NCI-H2107 treated with DMSO at 0.1 percent for 48 hours (cell line): Measurements from ENCODE around the gene RPN2.
"Not testable (repeated sequence)": the region's sequence is repeated elsewhere in the genome, so short reads cannot be mapped to it uniquely, and the experiment has no call there.

Source experiments
- DNase-seq: peaks from one replicate; lab custom pipeline; 2025; ENCODE audit not compliant: unreplicated experiment; lab: John Stamatoyannopoulos, UW

RPN2 gene

DNA sequence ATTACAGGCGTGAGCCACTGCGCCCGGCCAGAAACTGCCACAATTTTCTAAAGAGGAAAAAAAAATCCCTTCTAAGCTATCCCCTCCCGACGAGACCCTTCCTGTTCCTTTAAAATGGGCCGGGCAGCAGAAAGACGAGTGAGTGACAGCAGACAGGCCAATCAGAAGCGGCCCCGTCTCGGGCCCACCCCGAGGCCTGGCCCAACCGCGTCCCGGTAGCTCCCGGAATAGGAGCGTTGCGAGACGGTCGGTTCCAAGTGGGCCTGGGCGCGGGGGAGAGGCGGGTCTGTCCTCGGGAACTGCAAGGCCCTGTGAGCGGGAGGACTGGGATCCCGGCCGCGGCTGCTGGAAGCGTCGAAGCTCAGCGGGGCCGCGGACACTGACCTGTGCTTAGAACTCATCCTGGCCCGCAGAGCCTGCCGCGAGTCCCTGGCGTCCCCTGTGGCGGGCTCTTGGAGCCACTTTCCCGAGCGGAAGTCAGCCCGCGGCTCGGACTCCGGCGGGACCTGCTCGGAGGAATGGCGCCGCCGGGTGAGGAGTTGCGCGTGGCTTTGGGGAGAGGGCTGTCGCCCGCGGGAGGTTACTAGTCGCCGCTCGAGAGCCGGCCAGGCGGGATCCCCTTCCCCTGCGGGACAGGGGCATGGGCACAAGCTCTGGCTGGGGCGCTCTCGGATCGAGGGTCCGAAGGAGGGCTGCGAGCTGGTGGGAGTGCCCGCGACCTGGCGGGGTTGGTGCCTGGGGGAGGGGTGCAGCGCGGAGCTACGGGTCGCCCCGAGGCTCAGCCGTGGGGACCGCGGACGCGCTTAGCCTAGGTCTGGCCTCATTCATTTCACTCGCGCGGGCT, at the start of gene RPN2, which contains the start of gene MROH8:
TSS of gene RPN2 (plus strand) at position 492 of the 844 bp plus-strand sequence. CDS start at position 519, 27 bp downstream.
TSS of gene MROH8 (minus strand) at position 710 of the 844 bp plus-strand sequence.
- DNase-seq, result peak; percentile 85

DNA sequence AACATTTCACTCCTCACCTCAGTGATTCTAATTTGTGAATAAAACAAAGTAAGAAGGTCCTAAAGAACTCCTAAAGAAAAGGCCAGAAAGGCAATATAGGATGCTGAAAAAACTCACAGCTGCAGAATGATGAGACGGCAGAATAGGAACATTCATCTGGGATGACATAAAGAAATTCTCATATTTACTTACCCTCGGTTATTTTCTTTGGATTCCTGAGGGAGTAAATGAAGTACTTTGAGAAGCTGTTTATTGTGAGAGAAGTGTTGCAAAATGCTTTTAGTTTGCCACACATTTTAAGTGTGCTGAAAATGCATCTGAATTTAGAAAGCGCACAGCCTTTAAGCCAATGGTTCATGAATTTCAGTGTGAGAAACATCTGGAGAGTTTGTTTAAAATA, 47.6 kb upstream of the RPN2 start:
- DNase-seq, result no peak

DNA sequence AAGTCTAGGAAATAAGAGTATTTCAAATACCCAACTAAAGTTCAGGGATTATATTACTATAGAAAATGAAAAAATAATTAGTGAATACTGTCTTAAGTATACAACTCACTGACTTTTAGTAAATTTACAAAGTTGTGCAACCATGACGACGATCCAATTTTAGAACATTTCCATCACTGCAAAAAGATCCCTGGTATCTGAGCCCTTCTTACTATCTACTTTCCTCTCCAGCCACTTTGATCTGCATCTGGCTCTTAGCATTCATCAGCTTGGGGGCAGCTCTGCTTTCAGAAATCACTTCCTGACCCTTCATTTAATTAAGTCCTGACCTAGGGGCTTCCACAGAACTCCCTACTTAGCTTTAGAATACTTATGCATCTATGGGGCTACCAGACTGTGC, 45.2 kb upstream of the RPN2 start:
- no peak for DNase-seq

DNA sequence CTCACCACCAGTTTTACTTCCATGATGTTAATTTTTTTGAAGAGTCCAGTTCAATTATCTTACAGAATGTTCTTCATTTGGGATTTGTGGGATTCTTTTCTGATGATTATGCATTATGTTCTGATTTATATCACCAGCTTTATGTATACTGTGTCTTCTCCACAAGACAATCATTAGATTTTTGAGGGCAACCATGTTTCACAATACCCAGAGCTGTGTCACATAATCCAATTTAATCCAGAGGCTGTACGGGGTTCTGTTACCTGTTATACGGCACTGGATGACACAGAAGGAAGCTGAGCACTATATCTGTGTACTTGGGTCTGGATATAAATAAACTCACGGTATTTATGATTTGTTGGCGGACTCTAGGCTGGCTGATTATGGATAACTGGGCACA, 41.6 kb upstream of the RPN2 start:
- no peak for DNase-seq

DNA sequence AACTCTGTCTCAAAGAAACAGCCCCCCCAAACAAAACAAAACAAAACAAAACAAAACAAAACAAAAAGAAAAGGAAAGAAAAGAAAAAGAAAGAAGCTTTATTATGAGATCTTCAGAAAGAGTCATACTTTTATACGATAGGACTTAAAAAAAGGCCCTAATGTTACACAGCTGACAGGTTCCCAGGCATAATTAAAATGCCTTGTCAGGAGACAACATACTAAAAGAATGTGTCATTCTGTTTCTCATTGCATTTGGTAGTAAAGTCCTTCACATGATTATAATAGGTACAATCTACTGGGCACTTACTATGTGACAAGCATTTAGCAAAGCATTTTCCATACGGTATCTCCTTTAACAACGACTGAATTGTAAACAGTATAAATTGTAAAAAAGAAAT, 36.4 kb upstream of the RPN2 start:
- DNase-seq, result no peak

DNA sequence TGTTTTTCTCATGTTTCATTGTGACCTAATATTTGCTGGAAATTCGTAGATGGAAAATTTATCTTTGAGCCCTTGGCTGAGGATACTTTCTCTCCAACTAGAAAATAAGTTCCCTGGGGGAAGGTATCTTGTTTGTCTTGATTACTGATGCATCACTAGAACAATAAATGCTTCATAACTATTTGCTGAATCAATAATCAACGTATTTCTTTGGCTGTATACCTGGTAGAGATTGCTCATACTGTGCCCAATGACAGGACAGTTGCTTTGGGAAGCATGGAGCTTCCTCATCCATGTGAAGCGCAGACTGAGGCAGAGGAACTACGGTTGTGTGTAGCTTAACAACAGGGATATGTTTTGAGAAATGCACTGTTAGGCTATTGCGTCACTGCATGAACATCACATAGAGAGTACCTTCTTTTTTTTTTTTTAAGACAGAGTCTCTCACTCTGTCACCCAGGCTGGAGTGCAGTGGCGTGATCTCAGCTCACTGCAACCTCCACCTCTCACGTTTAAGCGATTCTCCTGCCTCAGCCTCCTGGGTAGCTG, 34.2 kb upstream of the RPN2 start:
- no peak for DNase-seq

DNA sequence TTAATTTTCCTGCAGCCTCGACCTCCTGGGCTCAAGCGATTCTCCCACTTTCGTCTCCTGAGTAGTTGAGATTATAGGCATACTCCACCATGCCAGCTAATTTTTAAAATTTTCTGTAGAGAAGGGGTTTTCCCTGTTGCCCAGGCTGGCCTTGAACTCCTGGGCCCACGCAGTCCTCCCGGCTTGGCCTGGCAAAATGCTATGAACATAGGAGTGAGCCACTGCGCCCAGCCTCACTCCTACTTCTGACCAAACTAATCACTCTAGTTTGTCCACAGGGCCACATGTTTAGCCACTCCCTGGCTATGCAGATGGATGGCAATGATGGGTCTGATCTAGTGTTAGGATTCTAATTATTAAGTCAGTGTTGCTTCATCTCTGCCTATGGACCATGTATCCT, 31.9 kb upstream of the RPN2 start:
- no peak for DNase-seq

DNA sequence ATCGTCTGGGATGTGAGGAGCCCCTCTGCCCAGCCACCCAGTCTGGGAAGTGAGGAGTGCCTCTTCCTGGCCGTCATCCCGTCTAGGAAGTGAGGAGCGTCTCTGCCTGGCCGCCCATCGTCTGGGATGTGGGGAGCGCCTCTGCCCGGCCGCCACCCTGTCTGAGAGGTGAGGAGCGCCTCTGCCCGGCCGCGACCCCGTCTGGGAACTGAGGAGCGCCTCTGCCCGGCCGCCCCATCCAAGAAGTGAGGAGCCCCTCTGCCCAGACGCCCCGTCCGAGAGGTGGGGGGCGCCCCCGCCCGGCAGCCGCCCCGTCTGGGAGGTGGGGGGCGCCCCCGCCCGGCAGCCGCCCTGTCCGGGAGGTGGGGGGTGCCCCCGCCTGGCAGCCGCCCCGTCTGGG, 28.3 kb upstream of the RPN2 start:
- not testable (repeated sequence) for DNase-seq

DNA sequence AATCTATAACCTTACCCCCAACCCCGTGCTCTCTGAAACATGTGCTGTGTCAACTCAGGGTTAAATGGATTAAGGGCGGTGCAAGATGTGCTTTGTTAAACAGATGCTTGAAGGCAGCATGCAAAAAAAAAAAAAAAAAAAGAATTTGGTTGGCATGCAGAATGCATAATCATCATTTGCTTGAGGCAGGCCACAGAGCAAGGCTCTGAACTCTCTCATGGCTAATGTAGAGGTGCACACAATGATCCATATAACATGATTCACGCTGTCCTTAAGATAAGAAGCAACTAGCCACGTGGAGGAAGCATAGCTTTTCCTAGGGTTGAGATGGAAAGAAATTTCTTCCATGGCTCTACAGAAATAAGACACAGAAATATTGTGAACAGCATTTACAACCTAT, 27.6 kb upstream of the RPN2 start:
- DNase-seq, result no peak

DNA sequence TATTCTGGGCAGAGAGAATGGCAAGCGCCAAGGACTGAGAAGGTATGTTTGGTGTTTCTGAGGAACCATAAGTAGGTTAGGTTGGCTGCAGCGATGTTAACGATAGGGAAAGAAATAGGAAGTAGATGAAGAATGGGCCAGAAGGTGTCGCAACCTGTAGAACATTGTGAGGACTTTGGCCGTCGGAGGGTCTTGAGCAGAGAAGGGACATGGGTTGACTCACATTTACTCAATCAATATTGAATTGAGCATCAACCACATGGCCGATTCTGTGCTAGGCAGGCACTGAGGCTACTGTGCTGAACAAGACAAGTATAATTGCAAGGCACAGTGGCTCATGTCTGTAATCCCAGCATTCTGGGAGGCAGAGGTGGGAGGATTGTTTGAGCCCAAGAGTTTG, 26.8 kb upstream of the RPN2 start:
- no peak for DNase-seq

GRCh38 chr20:37154684-37155298, 24.3 kb upstream of the RPN2 start:
- no peak for DNase-seq

DNA sequence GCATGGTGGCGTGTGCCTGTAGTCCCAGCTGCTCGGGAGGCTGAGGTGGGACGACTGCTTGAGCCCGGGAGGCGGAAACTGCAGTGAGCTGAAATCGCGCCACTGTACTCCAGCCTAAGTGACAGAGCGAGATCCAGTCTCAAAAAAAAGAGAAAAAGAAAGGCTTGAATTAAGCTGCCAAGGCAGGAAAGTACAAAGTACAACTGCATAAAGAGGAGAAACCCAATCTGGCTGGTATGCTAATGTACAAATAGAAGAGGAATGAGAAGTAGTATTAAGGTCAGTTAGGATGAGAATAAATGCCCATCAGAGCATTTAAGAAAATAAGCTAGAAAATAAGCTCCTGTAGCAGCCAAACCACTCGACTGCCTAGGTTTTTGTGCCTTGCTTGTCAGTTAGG, 23.1 kb upstream of the RPN2 start:
- DNase-seq, result no peak

DNA sequence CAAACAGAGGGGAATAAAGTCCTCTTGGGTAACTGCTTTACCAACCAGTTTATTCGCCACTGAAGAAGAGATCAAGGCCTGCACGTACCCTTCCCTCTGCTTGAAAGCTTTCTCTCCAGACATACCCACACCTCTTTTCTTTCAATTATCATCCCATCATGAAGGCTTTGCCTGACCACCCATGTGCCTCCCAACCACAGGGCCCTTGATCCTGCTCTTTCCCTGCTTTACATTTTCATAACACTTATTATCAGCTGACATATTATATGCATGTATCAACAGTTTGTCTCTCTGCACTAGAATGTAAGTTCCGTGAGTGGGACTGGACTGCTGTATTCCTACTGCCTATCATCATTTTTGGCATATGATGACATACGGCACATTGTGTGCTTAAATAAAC, 20.9 kb upstream of the RPN2 start:
- DNase-seq, result no peak

GRCh38 chr20:37160683-37161082, 18.4 kb upstream of the RPN2 start:
- no peak for DNase-seq

DNA sequence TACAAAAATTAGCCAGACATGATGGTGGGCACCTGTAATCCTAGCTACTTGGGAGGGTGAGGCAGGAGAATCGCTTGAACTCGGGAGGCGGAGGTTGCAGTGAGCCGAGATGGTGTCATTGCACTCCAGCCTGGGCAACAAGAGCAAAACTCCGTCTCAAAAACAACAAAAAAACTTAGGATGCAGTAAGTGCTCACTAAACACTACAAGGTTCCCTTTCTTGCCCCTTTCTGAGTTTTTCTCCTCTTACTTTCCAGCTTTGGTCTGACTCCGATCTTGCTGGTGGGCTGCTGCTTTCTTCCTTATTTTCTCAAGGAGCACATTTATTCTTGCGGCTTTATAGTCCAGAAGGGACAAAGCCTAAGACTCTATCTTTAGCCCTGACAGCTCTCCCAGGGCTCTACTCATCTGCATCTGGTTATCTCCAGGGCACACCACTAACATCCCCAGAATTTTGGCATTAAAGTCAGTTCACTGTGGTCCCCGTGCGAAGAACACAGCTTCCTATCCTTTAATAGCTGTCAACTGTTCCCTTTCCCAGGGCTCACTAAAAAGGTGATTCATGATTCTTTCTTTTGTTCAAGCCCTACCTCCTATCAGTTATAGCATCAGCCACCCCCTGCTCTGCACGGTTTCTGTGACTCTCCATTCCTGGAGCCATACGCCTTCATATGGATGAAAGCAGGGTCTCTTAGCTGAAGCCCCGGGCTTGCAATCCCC, 17.1 kb upstream of the RPN2 start:
- DNase-seq, result no peak

DNA sequence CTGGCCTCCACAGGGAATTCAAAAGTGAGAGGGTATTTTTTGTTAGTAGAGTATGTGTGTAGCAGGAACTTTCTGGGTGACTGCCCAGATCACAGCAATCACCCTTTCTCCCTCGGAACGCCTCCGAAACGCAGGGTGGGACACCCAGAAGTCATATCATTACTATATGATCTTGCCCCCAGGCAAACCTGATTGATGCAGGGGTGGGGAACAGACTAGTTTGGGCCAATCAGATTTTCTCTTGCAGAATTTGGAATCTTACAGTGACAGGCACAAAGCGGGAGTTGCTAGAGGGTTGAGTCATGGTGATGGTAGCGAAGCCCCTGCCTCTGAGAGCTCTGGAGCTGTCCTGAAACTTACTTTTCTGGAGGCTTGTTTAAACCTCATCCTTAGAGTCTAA, 16.5 kb upstream of the RPN2 start:
- no peak for DNase-seq

- no peak for DNase-seq
Observed at GRCh38 chr20:37163832-37164554, 15.1 kb upstream of the RPN2 start.

DNA sequence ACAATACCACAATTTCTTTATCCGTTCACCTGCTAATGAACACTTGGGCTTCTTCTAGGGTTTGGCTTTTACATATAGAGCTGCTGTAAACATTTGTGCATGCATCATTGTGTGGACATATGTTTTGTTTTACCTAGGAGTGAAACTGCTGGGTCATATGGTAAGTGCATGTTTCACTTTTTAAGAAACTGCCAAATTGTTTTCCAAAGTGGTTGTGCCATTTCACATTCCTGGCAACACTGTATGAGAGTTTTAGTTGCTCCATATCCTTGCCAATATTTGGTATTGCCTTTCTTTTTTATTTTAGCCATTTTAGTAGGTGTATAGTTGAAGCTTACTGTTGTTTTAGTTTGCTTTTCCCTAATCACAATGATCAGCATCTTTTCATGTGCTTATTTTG, 14.1 kb upstream of the RPN2 start:
- no peak for DNase-seq

DNA sequence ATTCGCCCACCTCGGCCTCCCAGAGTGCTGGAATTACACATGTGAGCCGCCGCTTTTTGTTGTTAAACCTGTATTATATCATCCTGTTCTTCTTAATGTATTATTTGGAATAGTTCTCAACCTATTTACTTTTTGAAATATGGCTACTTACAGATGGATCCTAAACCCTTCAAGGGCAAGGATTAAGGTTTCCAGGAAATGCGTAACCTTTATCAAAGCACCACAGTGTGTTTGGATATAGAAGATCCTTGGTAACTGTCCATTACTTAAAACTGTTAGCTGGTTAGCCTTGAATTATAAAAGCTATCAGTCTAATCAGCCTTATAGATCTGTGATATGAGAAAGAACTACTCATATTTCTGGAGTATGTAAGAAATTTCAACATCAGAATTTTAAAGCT, 12.3 kb upstream of the RPN2 start:
- DNase-seq, result no peak

GRCh38 chr20:37172836-37173235, 6.3 kb upstream of the RPN2 start:
- DNase-seq, result no peak
